ENCODE results near the gene C2orf81. TPM values are rescaled to one million over a fixed set of nuclear protein-coding genes. Genes with fewer than 3 reads are reported as not detected.

C2orf81 gene
- polyA plus RNA-seq, 1 donor from 2014 or later, result 3.3 TPM

- Histone ChIP-seq H2AFZ (ENCODE audit: low read depth, low read length) (no peak overlapping the region), H4K20me1 (ENCODE audit: insufficient read depth) (no peaks in the 10 kb centered on the region), H3K9me2 (ENCODE audit: insufficient read depth, low read length) (no peaks in the 10 kb centered on the region), H3K9ac (ENCODE audit: low read length) (no peak overlapping the region), H3K4me2 (ENCODE audit: low read length) (no peak overlapping the region), H3K27ac (ENCODE audit: low read length) (no peak overlapping the region), H3K27me3 (ENCODE audit: insufficient read depth, low read depth, low read length) (no peaks in the 10 kb centered on the region), H3K9me3 (ENCODE audit: low read length) (no peaks in the 10 kb centered on the region), H3K4me3 (ENCODE audit: low read length) (no peak overlapping the region), H3K79me2 (replicated peaks; ENCODE audit: insufficient read depth, low read length) (no peaks in the 10 kb centered on the region), H3K36me3 (ENCODE audit: insufficient read depth, low read length) (no peaks in the 10 kb centered on the region), H3F3A (ENCODE audit: insufficient read depth, low read length, poor library complexity, severe bottlenecking) (no peaks in the 10 kb centered on the region)
- TF ChIP-seq TAF1 (IDR thresholded peaks at IDR 0.05; ENCODE audit: low read depth) (no peak), EP300 (conservative IDR thresholded peaks at IDR 0.05; ENCODE audit: poor library complexity, severe bottlenecking) (no peak), RAD21 (conservative IDR thresholded peaks at IDR 0.05) (no peak), SMC3 (conservative IDR thresholded peaks at IDR 0.05; ENCODE audit: poor library complexity) (no peak), MXI1 (conservative IDR thresholded peaks at IDR 0.05; ENCODE audit: poor library complexity, severe bottlenecking) (no peak)
Measured at GRCh38 chr2:74430502-74430901, 9.1 kb upstream of the C2orf81 start.

- H3K4me2 ChIP-seq (ENCODE audit: low read length), result no peak overlapping the region
- H3F3A ChIP-seq (ENCODE audit: insufficient read depth, low read length, poor library complexity, severe bottlenecking), result no peaks in the 10 kb centered on the region
- no peaks in the 10 kb centered on the region for H3K36me3 ChIP-seq (ENCODE audit: insufficient read depth, low read length)
- H3K4me3 ChIP-seq (ENCODE audit: low read length), result no peak overlapping the region
- no peaks in the 10 kb centered on the region for H4K20me1 ChIP-seq (ENCODE audit: insufficient read depth)
- no peaks in the 10 kb centered on the region for H3K9me3 ChIP-seq (ENCODE audit: low read length)
- H3K79me2 ChIP-seq (replicated peaks; ENCODE audit: insufficient read depth, low read length), result no peaks in the 10 kb centered on the region
- TF ChIP-seq MXI1 (conservative IDR thresholded peaks at IDR 0.05; ENCODE audit: poor library complexity, severe bottlenecking) (no peak), SMC3 (conservative IDR thresholded peaks at IDR 0.05; ENCODE audit: poor library complexity) (no peak)
- H3K9ac ChIP-seq (ENCODE audit: low read length), result no peak overlapping the region
- no peak overlapping the region for H3K27ac ChIP-seq (ENCODE audit: low read length)
- H3K9me2 ChIP-seq (ENCODE audit: insufficient read depth, low read length), result no peaks in the 10 kb centered on the region
- H2AFZ ChIP-seq (ENCODE audit: low read depth, low read length), result no peak overlapping the region
- H3K27me3 ChIP-seq (ENCODE audit: insufficient read depth, low read depth, low read length), result no peaks in the 10 kb centered on the region
Measured at GRCh38 chr2:74429487-74430451, 8.3 kb upstream of the C2orf81 start.

GRCh38 chr2:74428675-74429074 is 7.3 kb upstream of the C2orf81 start:
- H3K9ac ChIP-seq (ENCODE audit: low read length), result no peak overlapping the region
- H3K36me3 ChIP-seq (ENCODE audit: insufficient read depth, low read length), result no peaks in the 10 kb centered on the region
- H3K9me2 ChIP-seq (ENCODE audit: insufficient read depth, low read length), result no peaks in the 10 kb centered on the region
- no peak overlapping the region for H3K4me2 ChIP-seq (ENCODE audit: low read length)
- no peak overlapping the region for H3K4me3 ChIP-seq (ENCODE audit: low read length)
- H3K79me2 ChIP-seq (replicated peaks; ENCODE audit: insufficient read depth, low read length), result no peaks in the 10 kb centered on the region
- H2AFZ ChIP-seq (ENCODE audit: low read depth, low read length), result no peak overlapping the region
- H4K20me1 ChIP-seq (ENCODE audit: insufficient read depth), result no peaks in the 10 kb centered on the region
- no peaks in the 10 kb centered on the region for H3K9me3 ChIP-seq (ENCODE audit: low read length)
- H3F3A ChIP-seq (ENCODE audit: insufficient read depth, low read length, poor library complexity, severe bottlenecking), result no peaks in the 10 kb centered on the region
- TF ChIP-seq TAF1 (IDR thresholded peaks at IDR 0.05; ENCODE audit: low read depth), result no peak
- no peak for TF ChIP-seq POLR2AphosphoS5 (IDR thresholded peaks at IDR 0.05)
- TF ChIP-seq MXI1 (conservative IDR thresholded peaks at IDR 0.05; ENCODE audit: poor library complexity, severe bottlenecking), result no peak
- TF ChIP-seq CTCF (IDR thresholded peaks at IDR 0.05; ENCODE audit: poor library complexity, severe bottlenecking), result no peak
- no peak for TF ChIP-seq SMC3 (conservative IDR thresholded peaks at IDR 0.05; ENCODE audit: poor library complexity)
- TF ChIP-seq RAD21 (conservative IDR thresholded peaks at IDR 0.05), result no peak
- no peak for TF ChIP-seq EZH2 (IDR thresholded peaks at IDR 0.05; ENCODE audit: borderline replicate concordance, insufficient read depth, low read length, poor library complexity, severe bottlenecking)
- TF ChIP-seq, protein P1, sequence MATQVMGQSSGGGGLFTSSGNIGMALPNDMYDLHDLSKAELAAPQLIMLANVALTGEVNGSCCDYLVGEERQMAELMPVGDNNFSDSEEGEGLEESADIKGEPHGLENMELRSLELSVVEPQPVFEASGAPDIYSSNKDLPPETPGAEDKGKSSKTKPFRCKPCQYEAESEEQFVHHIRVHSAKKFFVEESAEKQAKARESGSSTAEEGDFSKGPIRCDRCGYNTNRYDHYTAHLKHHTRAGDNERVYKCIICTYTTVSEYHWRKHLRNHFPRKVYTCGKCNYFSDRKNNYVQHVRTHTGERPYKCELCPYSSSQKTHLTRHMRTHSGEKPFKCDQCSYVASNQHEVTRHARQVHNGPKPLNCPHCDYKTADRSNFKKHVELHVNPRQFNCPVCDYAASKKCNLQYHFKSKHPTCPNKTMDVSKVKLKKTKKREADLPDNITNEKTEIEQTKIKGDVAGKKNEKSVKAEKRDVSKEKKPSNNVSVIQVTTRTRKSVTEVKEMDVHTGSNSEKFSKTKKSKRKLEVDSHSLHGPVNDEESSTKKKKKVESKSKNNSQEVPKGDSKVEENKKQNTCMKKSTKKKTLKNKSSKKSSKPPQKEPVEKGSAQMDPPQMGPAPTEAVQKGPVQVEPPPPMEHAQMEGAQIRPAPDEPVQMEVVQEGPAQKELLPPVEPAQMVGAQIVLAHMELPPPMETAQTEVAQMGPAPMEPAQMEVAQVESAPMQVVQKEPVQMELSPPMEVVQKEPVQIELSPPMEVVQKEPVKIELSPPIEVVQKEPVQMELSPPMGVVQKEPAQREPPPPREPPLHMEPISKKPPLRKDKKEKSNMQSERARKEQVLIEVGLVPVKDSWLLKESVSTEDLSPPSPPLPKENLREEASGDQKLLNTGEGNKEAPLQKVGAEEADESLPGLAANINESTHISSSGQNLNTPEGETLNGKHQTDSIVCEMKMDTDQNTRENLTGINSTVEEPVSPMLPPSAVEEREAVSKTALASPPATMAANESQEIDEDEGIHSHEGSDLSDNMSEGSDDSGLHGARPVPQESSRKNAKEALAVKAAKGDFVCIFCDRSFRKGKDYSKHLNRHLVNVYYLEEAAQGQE (IDR thresholded peaks at IDR 0.05; ENCODE audit: borderline replicate concordance), result no peak
- TF ChIP-seq EP300 (conservative IDR thresholded peaks at IDR 0.05; ENCODE audit: poor library complexity, severe bottlenecking), result no peak
- no peaks in the 10 kb centered on the region for H3K27me3 ChIP-seq (ENCODE audit: insufficient read depth, low read depth, low read length)
- H3K27ac ChIP-seq (ENCODE audit: low read length), result no peak overlapping the region

Data from neural cell (in vitro differentiated cells).